Activated CD8-positive, alpha-beta memory T cell treated with anti-CD3 and anti-CD28 coated beads for 36 hours (primary cell): ENCODE data around the gene APOL4. TPM values are rescaled to one million over a fixed set of nuclear protein-coding genes. Genes with fewer than 3 reads are reported as not detected.
"Not testable (repeated sequence)": the region's sequence is repeated elsewhere in the genome, so short reads cannot be mapped to it uniquely, and the experiment has no call there.

Source experiments
- CTCF ChIA-PET: fragments of 350-600 bp; sonication (Branson Sonifier 250); formaldehyde crosslinking; loops from one replicate; lab custom pipeline; 2021; ENCODE audit warnings: antibody characterized with exemption; lab: Charles Lee
- POLR2A ChIA-PET: fragments of 350-600 bp; sonication (Branson Sonifier 250); formaldehyde crosslinking; loops from one replicate; lab custom pipeline; 2021; ENCODE audit warnings: antibody characterized with exemption; lab: Charles Lee
- total RNA-seq, 2 experiments: library from RNA; stranded (reverse); gene quantifications; one replicate each; pipeline ENCODE4 v1.2.3, GENCODE V29; 2021

Gene APOL4
- total RNA-seq, 2 experiments from 2014 or later: 0.63 to 0.84 TPM

DNA sequence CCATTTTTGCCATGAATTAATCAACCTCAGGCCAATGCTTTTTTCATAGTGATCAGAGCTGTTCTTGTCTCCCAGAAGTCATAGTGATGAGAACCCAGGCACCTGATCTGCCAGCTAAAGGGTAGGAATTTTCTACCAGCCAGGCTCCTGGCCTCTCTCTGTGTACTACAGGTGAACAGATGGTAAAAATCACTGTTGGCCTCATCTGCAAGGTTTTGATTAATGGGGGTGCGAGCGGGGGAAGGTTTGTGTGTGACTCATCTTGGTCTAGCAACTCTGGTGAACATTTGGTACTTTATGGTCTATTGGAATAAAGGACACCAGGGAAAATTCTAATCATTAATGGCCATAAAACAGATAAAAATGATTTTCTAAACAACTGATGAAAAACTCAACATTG lies 14.4 kb upstream of the APOL4 start:
- POLR2A ChIA-PET: no interaction called here
- CTCF ChIA-PET: no interaction called here

DNA sequence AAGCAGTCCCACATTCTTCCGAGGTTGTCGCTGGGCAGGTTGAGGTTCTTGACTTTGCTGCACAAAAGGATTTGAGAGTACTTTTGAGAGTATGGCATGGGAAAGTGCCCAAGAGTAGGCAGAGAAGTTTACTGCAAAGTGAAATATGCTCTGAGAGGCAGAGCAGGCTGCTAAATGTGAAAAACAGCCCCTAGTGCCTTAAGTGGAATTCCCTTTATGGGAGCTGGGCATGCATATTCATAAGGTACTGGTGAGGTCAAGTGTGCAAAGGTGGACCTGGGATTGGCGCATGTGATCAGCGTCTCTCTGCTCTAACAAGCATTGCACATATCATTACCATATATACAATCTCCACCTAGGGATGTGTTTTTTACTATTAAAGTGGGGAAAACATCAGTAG lies 12.0 kb upstream of the APOL4 start:
- POLR2A ChIA-PET: no interaction called here
- CTCF ChIA-PET: interaction anchor here (0.6 kb wide), 1 partner anchor 85 kb away, joined by 3 read pairs; no protein-coding TSS in a partner anchor

- CTCF ChIA-PET: no interaction called here
- POLR2A ChIA-PET: no interaction called here
These were observed 11.3 kb upstream of the APOL4 start for GRCh38 chr22:36212901-36213300.

- ChIA-PET POLR2A (no interaction called here), CTCF (interaction anchor here (0.8 to 1.1 kb wide), 3 partner anchors 13 to 75 kb away, joined by 3 read pairs; no protein-coding TSS in a partner anchor)
These were observed 9.7 kb upstream of the APOL4 start for GRCh38 chr22:36211237-36211861.

- POLR2A ChIA-PET: no interaction called here
- CTCF ChIA-PET: interaction anchor here (1.0 kb wide), 1 partner anchor 12 kb away, joined by 3 read pairs; no protein-coding TSS in a partner anchor
These were observed 8.6 kb upstream of the APOL4 start for GRCh38 chr22:36210224-36210623.

- POLR2A ChIA-PET: not testable (repeated sequence)
- CTCF ChIA-PET: interaction anchor here (1.0 kb wide), 1 partner anchor 11 kb away, joined by 3 read pairs; no protein-coding TSS in a partner anchor
These were observed 7.9 kb upstream of the APOL4 start for GRCh38 chr22:36209488-36209908.

- CTCF ChIA-PET: no interaction called here
- POLR2A ChIA-PET: no interaction called here
These were observed 7.3 kb upstream of the APOL4 start for GRCh38 chr22:36208914-36209313.

- ChIA-PET CTCF (no interaction called here), POLR2A (no interaction called here)
These were observed 6.7 kb upstream of the APOL4 start for GRCh38 chr22:36208162-36208765.

DNA sequence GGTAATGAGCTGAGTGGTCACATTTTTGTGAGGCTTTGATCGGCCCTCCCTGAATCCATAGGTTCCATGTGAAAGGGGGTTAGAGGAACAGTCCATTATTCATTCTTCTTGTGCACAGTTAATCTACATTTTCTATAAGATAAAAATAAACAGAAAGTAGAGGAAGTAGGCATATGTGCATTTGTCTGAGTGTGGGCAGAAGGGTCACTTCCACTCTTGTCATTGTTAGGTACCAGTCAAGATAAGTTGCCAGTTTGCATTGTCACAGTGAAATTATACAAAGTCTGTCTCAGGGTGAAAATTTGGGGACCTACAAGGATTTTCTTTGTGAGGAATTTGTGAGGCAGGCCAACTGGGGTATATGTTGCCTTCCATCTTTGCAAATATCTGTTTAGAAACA lies 4.6 kb upstream of the APOL4 start:
- POLR2A ChIA-PET: no interaction called here
- CTCF ChIA-PET: no interaction called here

- POLR2A ChIA-PET, CTCF ChIA-PET: not testable (repeated sequence)
These were observed 4.0 kb upstream of the APOL4 start for GRCh38 chr22:36205573-36205972.

DNA sequence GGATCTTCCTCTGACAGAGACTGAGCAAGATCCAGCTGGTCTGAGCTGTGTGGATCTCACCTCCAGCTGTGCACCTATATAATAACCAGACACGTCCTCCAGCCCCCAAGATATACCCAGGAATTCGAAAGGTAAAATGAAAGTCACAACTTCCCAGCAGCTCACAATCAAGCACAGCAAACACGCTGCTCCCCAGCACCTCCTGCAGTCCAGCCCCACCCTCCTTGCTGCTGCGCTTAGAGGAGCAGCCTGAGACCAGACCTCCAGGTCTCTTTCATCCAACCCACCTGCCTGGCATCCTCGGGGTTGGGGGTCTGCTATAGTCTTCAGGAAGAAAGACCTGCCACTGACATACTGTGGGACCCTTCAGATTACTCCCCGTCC lies 3.0 kb upstream of the APOL4 start:
- CTCF ChIA-PET: interaction anchor here (1.2 kb wide), 1 partner anchor 10 kb away, joined by 5 read pairs; no protein-coding TSS in a partner anchor
- POLR2A ChIA-PET: no interaction called here

DNA sequence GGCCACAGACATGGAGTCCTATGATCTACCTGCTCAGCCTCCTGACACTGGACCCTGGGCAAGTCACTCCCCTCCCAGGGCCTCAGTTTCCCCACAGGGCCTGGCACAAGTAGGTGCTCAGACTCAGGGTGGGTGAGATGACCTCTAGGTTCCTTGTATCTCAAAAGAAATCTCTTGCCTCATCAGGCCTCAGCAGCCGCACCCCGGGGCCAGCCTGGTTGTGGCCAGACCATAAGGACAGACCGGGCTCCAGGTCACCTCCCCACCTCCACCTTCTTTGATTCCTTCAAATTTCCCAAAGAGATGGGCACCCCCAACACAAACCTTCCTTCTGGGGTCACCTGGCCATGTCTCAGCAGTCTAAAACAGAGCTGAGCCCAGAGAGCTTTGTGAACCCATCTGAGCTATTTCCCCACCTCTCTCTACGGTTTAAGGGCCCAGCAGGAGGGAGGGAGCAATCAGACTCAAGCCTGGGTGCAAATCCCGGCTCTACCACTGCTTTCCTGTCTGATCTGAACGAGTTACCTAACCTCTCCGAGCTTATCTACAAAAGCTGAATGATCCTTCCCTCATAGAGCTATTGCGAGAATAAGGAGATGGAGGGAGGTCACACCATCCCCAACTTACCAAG lies 2.5 kb upstream of the APOL4 start:
- POLR2A ChIA-PET: no interaction called here
- CTCF ChIA-PET: interaction anchor here (1.2 kb wide), 1 partner anchor 10 kb away, joined by 5 read pairs; no protein-coding TSS in a partner anchor

- POLR2A ChIA-PET: not testable (repeated sequence)
These were observed 1.8 kb upstream of the APOL4 start for GRCh38 chr22:36203441-36203840.

GRCh38 chr22:36202906-36203305 lies 1.3 kb upstream of the APOL4 start:
- CTCF ChIA-PET: interaction anchor here (0.6 kb wide), 1 partner anchor 525 kb away, joined by 3 read pairs; no protein-coding TSS in a partner anchor
- POLR2A ChIA-PET: not testable (repeated sequence)

More at GRCh38 chr22:36203441-36203840, 1.8 kb upstream of the APOL4 start:
- CTCF ChIA-PET: interaction anchor here (0.6 kb wide), 1 partner anchor 525 kb away, joined by 3 read pairs; no protein-coding TSS in a partner anchor

DNA sequence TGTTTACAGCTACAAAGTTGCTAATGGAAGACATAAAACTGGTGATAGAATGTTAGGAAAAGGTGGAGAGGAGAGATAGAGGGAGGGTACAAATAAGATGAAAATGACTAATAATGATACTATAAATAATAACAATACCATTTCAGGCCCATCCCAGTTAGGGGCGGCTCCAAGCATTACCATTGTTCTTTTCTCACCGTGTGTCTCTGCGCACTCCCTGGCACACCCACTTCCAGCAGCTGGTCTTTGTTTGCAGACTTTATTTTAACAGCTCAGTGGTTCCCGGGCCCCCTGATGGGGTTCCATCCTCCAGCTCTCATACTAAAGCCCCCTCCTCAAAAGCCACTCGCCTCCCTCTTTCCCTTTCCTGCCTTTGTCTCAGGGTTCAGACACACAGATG lies 584 bp downstream of the APOL4 start:
- POLR2A ChIA-PET, CTCF ChIA-PET: not testable (repeated sequence)

DNA sequence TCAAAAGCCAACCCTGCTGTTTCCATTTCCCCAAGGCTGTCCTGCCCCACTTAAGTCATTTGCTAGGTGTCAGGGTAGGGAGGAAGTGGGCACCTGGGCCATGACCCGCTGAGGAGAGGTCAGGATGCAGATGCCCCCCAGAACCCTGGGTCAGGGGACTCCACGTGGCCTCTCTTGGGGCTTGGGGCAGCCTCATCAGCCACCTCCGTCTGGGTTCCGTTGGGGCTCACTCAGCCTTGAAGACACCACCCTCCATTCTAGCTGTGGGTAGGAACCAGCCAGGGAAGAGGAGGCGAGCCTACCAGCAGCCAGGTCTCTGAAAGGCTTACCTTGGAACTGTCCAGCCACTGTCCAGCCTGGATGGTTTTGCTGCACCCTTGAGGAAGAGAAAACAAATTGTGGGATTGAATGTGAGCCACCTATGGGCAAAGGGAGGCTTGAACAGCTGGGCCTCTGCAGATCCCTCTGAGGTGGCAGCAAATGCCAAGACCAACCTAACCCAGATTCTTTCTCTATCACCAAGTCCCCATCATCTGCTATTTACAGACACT lies 2.5 kb downstream of the APOL4 start:
- POLR2A ChIA-PET: no interaction called here

DNA sequence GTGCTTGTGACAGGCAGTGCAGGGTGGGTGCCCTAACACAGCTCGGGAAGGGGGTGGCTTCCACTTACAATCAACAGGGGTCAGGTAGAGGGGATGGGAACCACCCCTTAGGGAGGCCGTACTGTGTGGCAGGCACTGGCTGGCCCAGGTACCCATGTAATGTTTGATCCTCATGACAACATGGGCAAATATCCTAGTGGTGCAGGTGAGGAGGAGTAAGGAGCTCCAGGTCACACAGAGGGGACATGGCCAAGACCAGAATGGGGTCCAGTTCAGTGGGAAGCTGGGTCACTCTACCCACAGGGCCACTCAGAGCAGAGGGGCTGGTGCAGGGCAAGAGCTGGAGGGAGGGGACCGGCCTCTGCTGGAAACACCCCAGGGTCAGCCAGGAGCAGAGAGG lies 3.1 kb downstream of the APOL4 start:
- POLR2A ChIA-PET: no interaction called here
- CTCF ChIA-PET: interaction anchor here (0.7 to 1.0 kb wide), 3 partner anchors 11 to 90 kb away, joined by 3 read pairs; no protein-coding TSS in a partner anchor

More for the DNA sequence above, 2.5 kb downstream of the APOL4 start:
- CTCF ChIA-PET: interaction anchor here (0.6 to 0.9 kb wide), 2 partner anchors 89 to 300 kb away, joined by 3 read pairs; no protein-coding TSS in a partner anchor

DNA sequence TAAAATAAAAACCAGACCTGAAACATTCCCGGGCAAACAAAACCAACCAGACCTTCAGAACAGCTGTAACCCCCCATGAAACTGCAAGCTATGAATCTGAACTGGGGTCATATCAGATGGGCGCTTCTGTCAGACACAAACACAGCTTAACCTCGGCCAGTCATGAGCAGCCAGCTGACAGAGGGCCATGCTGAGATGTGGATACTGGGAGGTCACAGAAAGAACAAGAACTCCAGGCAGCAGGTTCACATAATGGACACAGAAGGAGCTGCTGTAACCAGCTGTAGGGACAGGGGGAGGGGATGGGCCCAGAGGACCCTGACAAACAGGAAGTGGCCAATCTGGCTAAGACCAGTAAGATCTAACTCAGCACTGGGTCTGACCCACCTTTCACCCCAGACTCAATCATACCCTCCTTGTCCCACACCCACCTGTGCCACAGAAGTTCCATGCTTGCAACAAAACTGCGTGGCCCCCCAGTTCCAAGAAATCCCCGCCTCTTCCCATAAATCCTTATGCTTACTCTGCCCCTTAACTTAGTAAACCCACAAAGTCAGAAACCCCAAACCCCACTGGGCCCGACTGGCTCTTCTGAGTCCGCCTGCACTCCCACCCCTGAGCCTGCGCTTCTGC lies 4.0 kb downstream of the APOL4 start:
- ChIA-PET POLR2A (no interaction called here), CTCF (interaction anchor here (0.7 to 1.5 kb wide), 4 partner anchors 12 to 81 kb away, joined by 3 read pairs; no protein-coding TSS in a partner anchor)

- ChIA-PET POLR2A (no interaction called here), CTCF (interaction anchor here (0.8 to 1.5 kb wide), 3 partner anchors 11 to 82 kb away, joined by 3 read pairs; no protein-coding TSS in a partner anchor)
These were observed 4.6 kb downstream of the APOL4 start for GRCh38 chr22:36197065-36197440.
